ENCODE data around the gene SULT1C3.
A peak's percentile ranks its signal among the peaks of the same experiment; 100 is the strongest.

SULT1C3 gene

GRCh38 chr2:108253106-108253505 lies 13.3 kb downstream of the SULT1C3 start:
- Histone ChIP-seq H2BK12ac (ENCODE audit: low read length in 2 of 2) (no peak overlapping the region), H2BK5ac (ENCODE audit: low read depth, low read length, poor library complexity, severe bottlenecking) (no peak overlapping the region), H3K9ac (ENCODE audit: low read length) (no peak overlapping the region), H3K79me1 (replicated peaks; ENCODE audit: low read length, poor library complexity, severe bottlenecking) (peaks cover 3% of the 10 kb centered on the region), H2BK120ac (ENCODE audit: low read depth, low read length) (no peak overlapping the region), H3K4me3 (ENCODE audit: insufficient read depth in 1 of 2, low read depth in 1 of 2, low read length in 2 of 2) (no peak overlapping the region), H2AK5ac (ENCODE audit: low read length, severe bottlenecking) (no peak overlapping the region), H4K8ac (ENCODE audit: low read length) (no peak overlapping the region), H3K27ac (ENCODE audit: low read length, poor library complexity, severe bottlenecking) (no peak overlapping the region), H3K4ac (ENCODE audit: low read depth in 1 of 2, low read length in 2 of 2) (no peak overlapping the region), H2AFZ (ENCODE audit: low read depth, low read length) (no peak overlapping the region), H3K4me2 (ENCODE audit: low read length, poor library complexity, severe bottlenecking) (no peak overlapping the region), H3K36me3 (ENCODE audit: control insufficient read depth in 1 of 2, insufficient read depth in 2 of 2, low read depth in 1 of 2, low read length in 2 of 2) (no peaks in the 10 kb centered on the region), H2BK15ac (ENCODE audit: low read depth, poor library complexity, severe bottlenecking) (no peak overlapping the region), H3K9me3 (ENCODE audit: control insufficient read depth, low read length) (no peaks in the 10 kb centered on the region), H4K91ac (ENCODE audit: low read length) (no peak overlapping the region), H3K27me3 (ENCODE audit: control insufficient read depth in 1 of 2, insufficient read depth in 1 of 2, low read length in 2 of 2) (no peaks in the 10 kb centered on the region), H3K14ac (ENCODE audit: low read length in 2 of 2) (no peak overlapping the region), H3K23ac (ENCODE audit: low read length in 2 of 2) (no peak overlapping the region), H3K18ac (ENCODE audit: low read depth in 1 of 2, low read length in 2 of 2) (no peak overlapping the region), H3K4me1 (ENCODE audit: control insufficient read depth, insufficient read depth, low read depth, low read length) (no peaks in the 10 kb centered on the region)
- DNase-seq, result no peak
- WGBS, result no CpG with 5 or more reads among the region's 1 CpG

GRCh38 chr2:108257757-108258331 lies 18.1 kb downstream of the SULT1C3 start:
- H3K9me3 ChIP-seq (ENCODE audit: control insufficient read depth, low read length), result no peaks in the 10 kb centered on the region
- WGBS, result 60% methylated on average over 3 of the region's 3 CpGs
- H3K23ac ChIP-seq (ENCODE audit: low read length in 2 of 2), result no peak overlapping the region

GRCh38 chr2:108260773-108261172 lies 21.0 kb downstream of the SULT1C3 start:
- Histone ChIP-seq H3K4ac (ENCODE audit: low read depth in 1 of 2, low read length in 2 of 2) (no peak overlapping the region), H3K9me3 (ENCODE audit: control insufficient read depth, low read length) (no peaks in the 10 kb centered on the region), H4K91ac (ENCODE audit: low read length) (no peak overlapping the region), H3K4me1 (ENCODE audit: control insufficient read depth, insufficient read depth, low read depth, low read length) (no peaks in the 10 kb centered on the region), H3K79me1 (replicated peaks; ENCODE audit: low read length, poor library complexity, severe bottlenecking) (peaks cover 6% of the 10 kb centered on the region), H3K27me3 (ENCODE audit: control insufficient read depth in 1 of 2, insufficient read depth in 1 of 2, low read length in 2 of 2) (no peaks in the 10 kb centered on the region), H3K27ac (ENCODE audit: low read length, poor library complexity, severe bottlenecking) (no peak overlapping the region), H4K8ac (ENCODE audit: low read length) (no peak overlapping the region), H2BK5ac (ENCODE audit: low read depth, low read length, poor library complexity, severe bottlenecking) (no peak overlapping the region), H3K36me3 (ENCODE audit: control insufficient read depth in 1 of 2, insufficient read depth in 2 of 2, low read depth in 1 of 2, low read length in 2 of 2) (no peaks in the 10 kb centered on the region), H2BK12ac (ENCODE audit: low read length in 2 of 2) (no peak overlapping the region), H3K18ac (ENCODE audit: low read depth in 1 of 2, low read length in 2 of 2) (no peak overlapping the region), H3K4me3 (ENCODE audit: insufficient read depth in 1 of 2, low read depth in 1 of 2, low read length in 2 of 2) (no peak overlapping the region), H2AK5ac (ENCODE audit: low read length, severe bottlenecking) (no peak overlapping the region), H2BK120ac (ENCODE audit: low read depth, low read length) (no peak overlapping the region), H2AFZ (ENCODE audit: low read depth, low read length) (no peak overlapping the region), H3K9ac (ENCODE audit: low read length) (no peak overlapping the region), H2BK15ac (ENCODE audit: low read depth, poor library complexity, severe bottlenecking) (no peak overlapping the region), H3K4me2 (ENCODE audit: low read length, poor library complexity, severe bottlenecking) (no peak overlapping the region), H3K23ac (ENCODE audit: low read length in 2 of 2) (no peak overlapping the region), H3K14ac (ENCODE audit: low read length in 2 of 2) (no peak overlapping the region)
- no CpG with 5 or more reads among the region's 1 CpG for WGBS
- DNase-seq, result no peak

More at GRCh38 chr2:108257757-108258331, 18.1 kb downstream of the SULT1C3 start:
- peak; percentile 56 for DNase-seq
- Histone ChIP-seq H2BK5ac (ENCODE audit: low read depth, low read length, poor library complexity, severe bottlenecking) (no peak overlapping the region), H3K9ac (ENCODE audit: low read length) (peak overlapping the region; percentile 6), H3K14ac (ENCODE audit: low read length in 2 of 2) (no peak overlapping the region), H3K18ac (ENCODE audit: low read depth in 1 of 2, low read length in 2 of 2) (no peak overlapping the region), H4K91ac (ENCODE audit: low read length) (no peak overlapping the region), H3K4me2 (ENCODE audit: low read length, poor library complexity, severe bottlenecking) (no peak overlapping the region), H3K4me1 (ENCODE audit: control insufficient read depth, insufficient read depth, low read depth, low read length) (no peaks in the 10 kb centered on the region), H3K79me1 (replicated peaks; ENCODE audit: low read length, poor library complexity, severe bottlenecking) (peaks cover 4% of the 10 kb centered on the region), H2BK12ac (ENCODE audit: low read length in 2 of 2) (no peak overlapping the region), H3K27ac (ENCODE audit: low read length, poor library complexity, severe bottlenecking) (no peak overlapping the region), H3K4me3 (ENCODE audit: insufficient read depth in 1 of 2, low read depth in 1 of 2, low read length in 2 of 2) (no peak overlapping the region), H2AFZ (ENCODE audit: low read depth, low read length) (no peak overlapping the region), H3K27me3 (ENCODE audit: control insufficient read depth in 1 of 2, insufficient read depth in 1 of 2, low read length in 2 of 2) (no peaks in the 10 kb centered on the region), H2AK5ac (ENCODE audit: low read length, severe bottlenecking) (no peak overlapping the region), H4K8ac (ENCODE audit: low read length) (no peak overlapping the region), H3K36me3 (ENCODE audit: control insufficient read depth in 1 of 2, insufficient read depth in 2 of 2, low read depth in 1 of 2, low read length in 2 of 2) (no peaks in the 10 kb centered on the region), H2BK15ac (ENCODE audit: low read depth, poor library complexity, severe bottlenecking) (no peak overlapping the region), H2BK120ac (ENCODE audit: low read depth, low read length) (no peak overlapping the region), H3K4ac (ENCODE audit: low read depth in 1 of 2, low read length in 2 of 2) (no peak overlapping the region)

- no peak overlapping the region for H3K4me2 ChIP-seq (ENCODE audit: low read length, poor library complexity, severe bottlenecking)
- no peak overlapping the region for H3K27ac ChIP-seq (ENCODE audit: low read length, poor library complexity, severe bottlenecking)
- H2BK5ac ChIP-seq (ENCODE audit: low read depth, low read length, poor library complexity, severe bottlenecking), result no peak overlapping the region
- no peak overlapping the region for H2BK120ac ChIP-seq (ENCODE audit: low read depth, low read length)
- no peak overlapping the region for H2BK12ac ChIP-seq (ENCODE audit: low read length in 2 of 2)
- H3K9me3 ChIP-seq (ENCODE audit: control insufficient read depth, low read length), result no peaks in the 10 kb centered on the region
- H2AK5ac ChIP-seq (ENCODE audit: low read length, severe bottlenecking), result no peak overlapping the region
- H3K18ac ChIP-seq (ENCODE audit: low read depth in 1 of 2, low read length in 2 of 2), result no peak overlapping the region
- H3K36me3 ChIP-seq (ENCODE audit: control insufficient read depth in 1 of 2, insufficient read depth in 2 of 2, low read depth in 1 of 2, low read length in 2 of 2), result no peaks in the 10 kb centered on the region
- H3K27me3 ChIP-seq (ENCODE audit: control insufficient read depth in 1 of 2, insufficient read depth in 1 of 2, low read length in 2 of 2), result no peaks in the 10 kb centered on the region
- no peak overlapping the region for H4K8ac ChIP-seq (ENCODE audit: low read length)
- no peak overlapping the region for H4K91ac ChIP-seq (ENCODE audit: low read length)
- H2AFZ ChIP-seq (ENCODE audit: low read depth, low read length), result no peak overlapping the region
- no peak overlapping the region for H3K9ac ChIP-seq (ENCODE audit: low read length)
- H3K14ac ChIP-seq (ENCODE audit: low read length in 2 of 2), result no peak overlapping the region
- no peak for DNase-seq
- H3K4ac ChIP-seq (ENCODE audit: low read depth in 1 of 2, low read length in 2 of 2), result no peak overlapping the region
- no peak overlapping the region for H2BK15ac ChIP-seq (ENCODE audit: low read depth, poor library complexity, severe bottlenecking)
- 67% methylated on average over 1 of the region's 1 CpG for WGBS
- H3K4me3 ChIP-seq (ENCODE audit: insufficient read depth in 1 of 2, low read depth in 1 of 2, low read length in 2 of 2), result no peak overlapping the region
- H3K79me1 ChIP-seq (replicated peaks; ENCODE audit: low read length, poor library complexity, severe bottlenecking), result peaks cover 4% of the 10 kb centered on the region
- no peak overlapping the region for H3K23ac ChIP-seq (ENCODE audit: low read length in 2 of 2)
- peaks cover under 1% of the 10 kb centered on the region for H3K4me1 ChIP-seq (ENCODE audit: control insufficient read depth, insufficient read depth, low read depth, low read length)
These were observed 22.3 kb downstream of the SULT1C3 start for GRCh38 chr2:108262036-108262435.
